Breast epithelium (tissue), 4 donors: ENCODE data around the gene RIT2. TPM values are rescaled to one million over a fixed set of nuclear protein-coding genes. Genes with fewer than 3 reads are reported as not detected.

Experiments used
- DNase-seq, 2 donors: peaks; one replicate each; pipeline ENCODE4 v3.0.0-alpha.2; 2019; ENCODE audit warnings: low spot score in 2 of 2
- H3K27ac ChIP-seq, 2 donors: fragments of 200-600 bp; sonication (generic) in 1 of 2; one replicate each; pipeline ENCODE4 v1.5.1; 2016 to 2019; ENCODE audit warnings: mild to moderate bottlenecking in 1 of 2
- H3K27me3 ChIP-seq, 2 donors: fragments of 200-600 bp; sonication (generic) in 1 of 2; one replicate each; pipeline versions ENCODE4 v1.5.1 to v1.6.0; 2017 to 2019; ENCODE audit warnings: control low read depth in 1 of 2, mild to moderate bottlenecking in 1 of 2
- H3K36me3 ChIP-seq: fragments of 200-600 bp; one replicate; pipeline ENCODE4 v1.5.1; 2019
- H3K4me1 ChIP-seq, 2 donors: fragments of 200-600 bp; sonication (generic); one replicate each; pipeline ENCODE4 v1.5.1; 2016 to 2019; ENCODE audit warnings: control low read depth in 1 of 2
- H3K4me3 ChIP-seq, 3 donors: fragments of 200-600 bp; sonication (generic); 1 replicate in 2 of 3; 2 replicates in 1 of 3; pipeline ENCODE4 v1.5.1; 2016 to 2019; ENCODE audit warnings: mild to moderate bottlenecking in 3 of 3, moderate library complexity in 2 of 3
- H3K9me3 ChIP-seq, 2 donors: fragments of 200-600 bp; sonication (generic) in 1 of 2; one replicate each; pipeline ENCODE4 v1.5.1; 2016 to 2019; ENCODE audit warnings: control low read depth in 1 of 2
- POLR2A ChIP-seq: fragments of 450-650 bp; IDR thresholded peaks from one replicate; pipeline ENCODE4 v1.6.1; 2016; ENCODE audit warnings: antibody characterized with exemption, mild to moderate bottlenecking, moderate library complexity
- POLR2AphosphoS5 ChIP-seq, 3 donors: sonication (generic); formaldehyde crosslinking; IDR thresholded peaks; one replicate each; pipeline ENCODE4 v1.6.1; 2017; ENCODE audit warnings: antibody characterized with exemption in 3 of 3
- intact Hi-C: fragments of 100-400 bp; cut with DNase I; formaldehyde crosslinking; loops from one replicate; pipeline ENCODE4 v1.15.1; 2023; ENCODE audit warnings: low total_unique reads
- total RNA-seq, 3 donors: library from RNA; depleted of rRNA; stranded (reverse); fragments of >200 nt; gene quantifications; one replicate each; pipeline ENCODE4 v1.1.0, GENCODE V29; 2016
- TF ChIP-seq, protein P1 (sequence below), 3 donors: fragments of 450-650 bp; IDR thresholded peaks; one replicate each; pipeline ENCODE4 v1.5.1; 2016 to 2017; ENCODE audit warnings: antibody characterized with exemption in 3 of 3, mild to moderate bottlenecking in 3 of 3, moderate library complexity in 3 of 3

The RIT2 gene
- total RNA-seq, 3 donors from 2014 or later: not detected

DNA sequence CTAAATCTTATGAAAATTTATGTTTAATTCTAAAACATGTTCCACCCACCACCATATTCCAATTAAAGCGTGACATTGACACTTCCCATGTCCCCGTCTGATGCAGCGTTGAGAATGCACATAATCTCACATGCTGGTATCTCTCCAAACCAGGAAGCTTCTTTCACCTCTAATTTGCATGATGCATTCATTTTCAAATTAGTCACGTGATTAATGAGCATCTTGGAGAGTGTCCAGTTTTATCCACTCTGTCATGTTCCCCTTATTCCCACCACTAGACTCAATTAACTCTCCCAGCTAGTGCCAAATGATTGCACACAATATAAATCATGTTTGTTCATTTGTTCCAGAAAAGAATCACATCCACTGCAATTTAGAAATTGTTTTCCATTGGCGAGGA lies 105.8 kb downstream of the RIT2 start:
- no peaks in the 10 kb centered on the region for H3K36me3 ChIP-seq
- H3K9me3 ChIP-seq: no peaks in the 10 kb centered on the region
- TF ChIP-seq POLR2A (no peak), POLR2AphosphoS5 (IDR thresholded peaks at IDR 0.05) (no peak)
- TF ChIP-seq, protein P1, sequence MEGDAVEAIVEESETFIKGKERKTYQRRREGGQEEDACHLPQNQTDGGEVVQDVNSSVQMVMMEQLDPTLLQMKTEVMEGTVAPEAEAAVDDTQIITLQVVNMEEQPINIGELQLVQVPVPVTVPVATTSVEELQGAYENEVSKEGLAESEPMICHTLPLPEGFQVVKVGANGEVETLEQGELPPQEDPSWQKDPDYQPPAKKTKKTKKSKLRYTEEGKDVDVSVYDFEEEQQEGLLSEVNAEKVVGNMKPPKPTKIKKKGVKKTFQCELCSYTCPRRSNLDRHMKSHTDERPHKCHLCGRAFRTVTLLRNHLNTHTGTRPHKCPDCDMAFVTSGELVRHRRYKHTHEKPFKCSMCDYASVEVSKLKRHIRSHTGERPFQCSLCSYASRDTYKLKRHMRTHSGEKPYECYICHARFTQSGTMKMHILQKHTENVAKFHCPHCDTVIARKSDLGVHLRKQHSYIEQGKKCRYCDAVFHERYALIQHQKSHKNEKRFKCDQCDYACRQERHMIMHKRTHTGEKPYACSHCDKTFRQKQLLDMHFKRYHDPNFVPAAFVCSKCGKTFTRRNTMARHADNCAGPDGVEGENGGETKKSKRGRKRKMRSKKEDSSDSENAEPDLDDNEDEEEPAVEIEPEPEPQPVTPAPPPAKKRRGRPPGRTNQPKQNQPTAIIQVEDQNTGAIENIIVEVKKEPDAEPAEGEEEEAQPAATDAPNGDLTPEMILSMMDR (IDR thresholded peaks at IDR 0.05): no peak
- H3K4me3 ChIP-seq: no peak overlapping the region
- H3K4me1 ChIP-seq: no peaks in the 10 kb centered on the region
- H3K27me3 ChIP-seq: no peaks in the 10 kb centered on the region
- H3K27ac ChIP-seq: no peak overlapping the region
- intact Hi-C loops: no loop called here
- DNase-seq: no peak

DNA sequence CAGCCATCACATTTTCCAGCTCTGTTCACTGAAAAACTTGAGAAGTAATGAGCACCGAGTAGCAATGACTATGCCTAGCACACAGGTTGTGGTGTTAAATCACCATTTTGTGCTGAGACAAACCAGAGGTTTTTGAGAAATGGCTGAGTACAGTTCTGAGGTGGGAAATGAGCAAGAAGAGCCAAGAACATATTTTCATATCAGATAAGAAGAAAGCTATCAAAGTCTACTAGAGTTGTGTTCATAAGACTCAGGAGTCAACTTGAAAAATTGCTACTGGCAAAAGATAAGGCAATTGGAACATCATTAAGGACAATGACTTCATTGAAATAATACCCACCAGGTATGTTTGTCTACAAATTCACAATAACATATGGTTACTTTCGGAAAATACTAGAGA lies 108.1 kb downstream of the RIT2 start:
- no peak for DNase-seq
- Histone ChIP-seq H3K27ac (no peak overlapping the region), H3K4me1 (no peaks in the 10 kb centered on the region), H3K27me3 (no peaks in the 10 kb centered on the region), H3K4me3 (no peak overlapping the region), H3K36me3 (no peaks in the 10 kb centered on the region), H3K9me3 (no peaks in the 10 kb centered on the region)
- TF ChIP-seq, protein P1 (IDR thresholded peaks at IDR 0.05): no peak
- TF ChIP-seq POLR2A (no peak), POLR2AphosphoS5 (IDR thresholded peaks at IDR 0.05) (no peak)
- intact Hi-C loops: no loop called here

DNA sequence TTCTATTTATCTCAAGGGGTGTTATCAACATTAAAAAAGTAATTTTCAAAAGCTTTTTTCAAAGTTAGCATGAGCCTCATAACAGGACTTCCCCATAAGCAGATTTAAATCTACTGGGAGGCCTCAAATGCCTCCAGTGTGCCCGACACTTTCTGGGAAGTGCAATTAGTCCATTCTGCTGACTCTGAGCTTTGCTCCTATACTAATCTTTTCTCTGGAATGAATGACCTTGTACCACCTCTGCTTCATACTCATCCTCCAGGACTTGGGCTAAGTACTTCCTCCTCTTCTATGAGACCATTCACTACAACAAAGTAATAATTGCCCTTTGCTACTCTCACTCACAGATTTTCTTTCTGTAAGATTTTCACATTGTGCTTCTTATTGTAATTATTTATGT lies 111.1 kb downstream of the RIT2 start:
- DNase-seq: no peak
- Histone ChIP-seq H3K4me1 (no peaks in the 10 kb centered on the region), H3K36me3 (no peaks in the 10 kb centered on the region), H3K9me3 (no peaks in the 10 kb centered on the region), H3K27ac (no peak overlapping the region), H3K27me3 (no peaks in the 10 kb centered on the region), H3K4me3 (no peak overlapping the region)
- TF ChIP-seq, protein P1 (IDR thresholded peaks at IDR 0.05): no peak
- TF ChIP-seq POLR2A: no peak
- no peak for TF ChIP-seq POLR2AphosphoS5 (IDR thresholded peaks at IDR 0.05)
- intact Hi-C loops: no loop called here

DNA sequence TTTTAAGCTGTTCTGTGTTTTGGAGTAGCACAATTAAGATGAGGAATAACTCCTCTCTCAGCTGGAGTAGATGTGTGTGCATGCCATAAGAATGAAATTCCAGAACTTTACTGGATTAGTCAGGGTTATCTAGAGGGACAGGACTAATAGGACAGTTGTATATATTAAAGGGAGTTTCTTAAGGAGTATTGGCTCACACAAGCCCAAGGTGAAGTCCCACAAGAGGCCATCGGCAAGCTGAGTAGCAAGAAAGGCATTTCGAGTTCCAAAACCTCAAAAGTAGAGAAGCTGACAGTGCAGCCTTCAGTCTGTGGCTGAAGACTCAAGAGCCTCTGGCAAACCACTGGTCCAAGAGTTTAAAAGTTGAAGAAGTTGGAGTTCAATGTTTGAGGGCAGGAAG lies 113.7 kb downstream of the RIT2 start:
- no peak overlapping the region for H3K4me3 ChIP-seq
- intact Hi-C loops: no loop called here
- no peaks in the 10 kb centered on the region for H3K36me3 ChIP-seq
- H3K9me3 ChIP-seq: no peaks in the 10 kb centered on the region
- no peak for TF ChIP-seq POLR2AphosphoS5 (IDR thresholded peaks at IDR 0.05)
- H3K27me3 ChIP-seq: no peaks in the 10 kb centered on the region
- H3K27ac ChIP-seq: no peak overlapping the region
- H3K4me1 ChIP-seq: no peaks in the 10 kb centered on the region
- DNase-seq: no peak

DNA sequence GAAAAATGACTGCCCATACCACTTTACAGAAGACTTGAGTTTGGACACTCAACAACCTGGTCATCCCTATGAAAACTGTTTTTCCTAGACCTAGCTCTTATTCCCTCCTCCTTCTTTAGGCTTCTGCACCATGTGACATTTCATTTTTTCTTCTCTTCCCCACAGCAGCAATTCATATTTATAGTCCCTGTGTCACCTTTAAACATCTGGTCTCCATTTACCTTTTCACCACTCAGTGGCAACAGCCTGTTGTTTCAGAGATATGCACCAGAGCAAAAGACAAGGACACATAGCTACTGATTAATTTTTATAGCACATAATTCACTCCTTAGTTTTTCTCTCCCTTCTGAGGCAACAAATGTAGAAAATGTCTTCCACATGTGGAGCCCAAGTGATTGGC lies 118.7 kb downstream of the RIT2 start:
- DNase-seq: no peak
- TF ChIP-seq POLR2AphosphoS5 (IDR thresholded peaks at IDR 0.05) (no peak), POLR2A (no peak)
- TF ChIP-seq, protein P1 (IDR thresholded peaks at IDR 0.05): no peak
- intact Hi-C loops: no loop called here
- no peaks in the 10 kb centered on the region for H3K36me3 ChIP-seq
- H3K9me3 ChIP-seq: no peaks in the 10 kb centered on the region
- no peaks in the 10 kb centered on the region for H3K4me1 ChIP-seq
- no peak overlapping the region for H3K27ac ChIP-seq
- H3K27me3 ChIP-seq: no peaks in the 10 kb centered on the region
- H3K4me3 ChIP-seq: no peak overlapping the region

DNA sequence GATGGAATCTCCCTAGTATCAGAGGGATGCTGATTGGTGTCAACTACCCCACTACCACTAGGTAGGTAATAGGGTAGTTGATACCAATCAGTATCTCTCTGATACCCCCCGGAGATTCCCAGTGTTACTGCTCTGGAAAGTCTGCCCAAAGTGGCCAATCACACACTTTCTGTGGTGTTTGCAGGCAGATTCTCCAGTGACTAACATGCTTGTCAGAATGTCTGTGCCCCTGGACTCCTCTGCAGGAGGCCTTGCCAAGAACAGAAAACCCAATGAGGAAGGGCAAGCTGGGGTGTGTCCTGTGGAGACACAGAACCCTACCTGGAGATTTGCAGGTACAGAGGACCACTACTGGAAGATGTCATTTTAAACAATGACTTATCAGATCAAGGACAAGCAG lies 135.1 kb downstream of the RIT2 start:
- H3K9me3 ChIP-seq: no peaks in the 10 kb centered on the region
- intact Hi-C loops: no loop called here
- no peaks in the 10 kb centered on the region for H3K27me3 ChIP-seq
- no peak for TF ChIP-seq POLR2A
- TF ChIP-seq, protein P1 (IDR thresholded peaks at IDR 0.05): no peak
- no peak for TF ChIP-seq POLR2AphosphoS5 (IDR thresholded peaks at IDR 0.05)
- H3K4me1 ChIP-seq: no peaks in the 10 kb centered on the region
- H3K36me3 ChIP-seq: no peaks in the 10 kb centered on the region
- no peak for DNase-seq
- H3K27ac ChIP-seq: no peak overlapping the region
- no peak overlapping the region for H3K4me3 ChIP-seq
